Stimulated activated CD8-positive, alpha-beta memory T cell treated with anti-CD3 and anti-CD28 coated beads, Interleukin-12 subunit alpha, Interleukin-12 subunit beta, amount 100 ng/mL, for 4 hours (primary cell): ENCODE results near the gene CLBA1.
"Not testable (repeated sequence)": the region's sequence is repeated elsewhere in the genome, so short reads cannot be mapped to it uniquely, and the experiment has no call there.

Experiments used
- DNase-seq: peaks from one replicate; pipeline ENCODE4 v3.0.0-alpha.2; 2020; ENCODE audit warnings: low read depth

CLBA1 gene

GRCh38 chr14:105023791-105024480 lies 38.3 kb downstream of the CLBA1 start:
- no peak for DNase-seq

- no peak for DNase-seq
Measured at GRCh38 chr14:105025429-105025828, 39.8 kb downstream of the CLBA1 start.

DNA sequence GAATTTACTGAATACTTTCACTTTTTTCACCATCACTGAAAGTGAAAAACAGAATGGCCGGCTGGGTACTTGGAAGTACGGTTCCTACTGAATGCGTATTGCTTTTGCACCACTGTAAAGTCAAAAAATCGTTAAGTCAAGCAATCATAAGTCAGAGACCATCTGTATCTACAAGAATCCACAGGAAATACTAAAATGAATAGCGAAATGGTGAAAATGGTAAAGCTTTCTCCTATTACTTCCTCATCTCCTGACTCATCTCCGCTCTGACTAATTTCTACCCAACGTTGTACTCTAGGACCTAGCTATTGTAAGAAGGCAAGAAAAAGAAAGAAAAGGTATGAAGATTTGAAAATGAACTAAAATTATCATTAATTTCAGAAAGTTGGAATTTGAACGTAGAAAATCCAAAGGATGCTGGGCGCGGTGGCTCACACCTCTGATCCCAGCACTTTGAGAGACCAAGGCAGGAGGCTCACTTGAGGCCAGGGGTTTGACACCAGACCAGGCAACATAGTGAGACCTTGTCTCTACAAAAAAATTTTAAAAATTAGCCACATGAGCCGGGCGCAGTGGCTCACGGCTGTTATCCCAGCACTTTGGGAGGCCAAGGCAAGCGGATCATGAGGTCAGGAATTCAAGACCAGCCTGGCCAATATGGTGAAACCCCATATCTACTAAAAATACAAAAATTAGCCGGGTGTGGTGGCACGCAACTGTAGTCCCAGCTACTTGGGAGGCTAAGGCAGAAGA lies 40.6 kb downstream of the CLBA1 start:
- DNase-seq = no peak

DNA sequence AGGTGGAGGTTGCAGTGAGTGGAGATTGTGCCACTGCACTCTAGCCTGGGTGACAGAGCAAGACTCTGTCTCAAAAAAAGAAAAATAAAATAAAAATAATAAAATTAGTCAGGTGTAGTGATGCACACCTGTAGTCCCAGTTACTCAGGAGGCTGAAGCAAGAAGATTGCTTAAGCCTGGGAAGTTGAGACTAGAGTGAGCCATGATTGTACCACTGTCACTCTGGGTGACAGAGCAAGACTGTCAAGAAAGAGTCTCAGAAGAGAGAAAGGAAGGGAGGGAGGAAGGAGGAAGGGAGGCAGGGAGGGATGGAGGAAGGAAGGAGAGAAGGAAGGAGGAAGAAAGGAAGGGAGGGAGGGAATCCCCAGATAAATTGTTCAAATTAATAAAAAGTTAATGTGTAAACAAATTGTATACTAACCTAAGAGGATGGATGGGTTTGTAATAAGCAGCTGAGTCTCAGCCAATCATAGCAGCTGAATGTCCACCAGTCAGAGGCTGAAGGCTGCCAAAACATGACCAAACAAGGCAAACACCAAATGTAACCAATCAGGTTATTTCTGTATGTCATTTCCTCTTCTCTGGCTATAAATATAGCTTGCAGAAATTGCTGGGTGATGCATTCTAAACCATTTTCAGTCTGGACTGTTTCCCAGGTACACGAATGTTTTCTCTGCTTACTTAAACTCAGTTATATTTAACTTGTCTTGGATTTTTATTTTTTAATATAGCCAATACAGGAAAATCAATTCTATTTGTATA lies 41.4 kb downstream of the CLBA1 start:
- no peak for DNase-seq

- DNase-seq = not testable (repeated sequence)
Measured at GRCh38 chr14:105027718-105028117, 42.1 kb downstream of the CLBA1 start.

DNA sequence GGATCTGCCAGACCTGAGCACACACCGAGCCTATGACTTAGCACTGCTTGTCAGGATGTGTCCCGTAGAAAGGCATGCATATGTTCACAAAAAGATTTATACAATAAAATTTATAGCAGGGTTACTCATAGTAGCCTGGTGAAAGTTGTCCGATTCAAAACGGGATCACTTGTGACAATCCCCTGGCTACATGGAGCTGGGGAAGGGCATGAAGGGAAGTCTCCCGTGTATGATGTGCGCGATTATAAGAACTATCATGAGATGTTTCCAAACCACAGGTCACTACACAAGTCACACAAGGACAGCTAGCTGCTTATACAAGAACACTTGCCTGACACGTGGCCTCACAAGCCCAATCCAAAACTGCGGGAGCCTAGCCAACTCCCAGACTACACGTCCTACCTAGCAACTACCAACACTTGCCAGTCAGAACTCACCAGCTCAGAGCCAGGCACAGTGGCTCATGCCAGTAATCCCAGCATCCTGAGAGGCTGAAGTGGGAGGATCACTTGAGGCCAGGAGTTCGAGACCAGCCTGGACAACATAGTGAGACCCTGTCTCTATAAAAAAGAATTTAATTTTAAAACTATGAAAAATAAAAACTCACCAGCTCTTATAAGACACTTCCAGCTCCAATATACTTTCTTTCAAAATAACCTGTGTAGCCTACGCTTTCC lies 42.8 kb downstream of the CLBA1 start:
- DNase-seq = no peak

DNA sequence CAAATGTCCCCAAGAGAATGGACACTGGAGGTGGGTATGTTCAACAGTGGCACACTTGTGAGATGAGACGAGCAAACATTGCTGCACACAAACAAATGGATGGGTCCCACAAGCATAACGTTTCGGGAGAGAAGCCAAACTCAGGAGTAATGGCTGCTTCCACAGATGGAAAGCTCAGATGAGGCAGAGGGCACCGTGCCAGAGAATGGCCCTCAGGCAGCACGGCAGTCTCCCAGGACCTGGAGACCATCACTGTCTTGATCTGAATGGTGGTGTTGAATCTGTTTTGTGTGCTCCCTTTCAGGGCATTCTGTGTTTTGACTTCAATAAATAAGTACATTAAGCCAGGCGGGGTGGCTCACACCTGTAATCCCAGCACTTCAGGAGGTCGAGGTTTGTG lies 43.8 kb downstream of the CLBA1 start:
- DNase-seq = no peak

DNA sequence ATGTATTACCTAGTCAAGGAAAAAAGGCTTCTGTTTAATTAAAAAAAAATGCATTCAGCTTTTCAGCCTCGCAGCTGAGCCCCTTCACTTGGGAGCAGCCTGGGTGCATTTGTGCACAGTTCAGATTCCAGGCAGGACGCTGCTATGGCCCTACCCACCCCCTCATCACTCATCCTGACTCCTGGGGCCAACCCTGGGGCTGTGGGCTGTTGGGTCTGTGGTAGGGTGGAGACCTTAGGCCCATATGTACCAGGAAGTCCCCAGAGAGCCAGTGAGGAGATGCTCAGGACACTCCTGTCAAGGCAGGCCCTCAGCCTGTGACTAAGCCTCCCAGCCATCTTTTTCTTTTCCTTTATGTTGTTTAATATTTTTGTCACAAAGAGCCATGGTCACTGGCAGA lies 44.6 kb downstream of the CLBA1 start:
- DNase-seq = no peak

DNA sequence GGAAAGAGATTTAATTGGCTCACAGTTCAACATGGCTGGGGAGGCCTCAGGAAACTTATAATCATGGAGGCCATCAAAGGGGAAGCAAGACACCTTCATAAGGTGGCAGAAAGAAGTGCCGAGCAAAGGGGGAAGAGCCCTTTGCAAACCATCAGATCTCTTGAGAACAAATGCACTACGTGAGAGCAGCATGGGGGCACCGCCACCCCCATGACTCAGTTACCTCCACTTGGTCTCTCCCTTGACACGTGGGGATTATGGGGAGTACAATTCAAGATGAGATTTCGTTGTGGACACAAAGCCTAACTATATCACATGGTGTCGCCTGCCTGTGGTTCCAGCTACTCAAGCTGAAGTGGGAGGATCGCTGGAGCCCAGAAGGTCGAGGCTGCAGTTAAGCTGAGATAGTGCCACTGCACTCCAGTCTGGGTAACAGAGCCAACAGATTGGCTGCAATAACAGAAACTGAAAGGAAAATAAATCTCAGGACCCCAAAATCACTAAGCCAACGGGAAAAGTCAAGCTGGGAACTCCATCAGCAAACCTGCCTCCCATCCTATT lies 45.3 kb downstream of the CLBA1 start:
- no peak for DNase-seq

GRCh38 chr14:105032451-105032901 lies 46.9 kb downstream of the CLBA1 start:
- DNase-seq = not testable (repeated sequence)

GRCh38 chr14:105033412-105033900 lies 47.9 kb downstream of the CLBA1 start:
- not testable (repeated sequence) for DNase-seq

- no peak for DNase-seq
Measured at GRCh38 chr14:105034315-105035039, 48.9 kb downstream of the CLBA1 start.

GRCh38 chr14:105035616-105036015 lies 50.0 kb downstream of the CLBA1 start:
- DNase-seq = not testable (repeated sequence)

DNA sequence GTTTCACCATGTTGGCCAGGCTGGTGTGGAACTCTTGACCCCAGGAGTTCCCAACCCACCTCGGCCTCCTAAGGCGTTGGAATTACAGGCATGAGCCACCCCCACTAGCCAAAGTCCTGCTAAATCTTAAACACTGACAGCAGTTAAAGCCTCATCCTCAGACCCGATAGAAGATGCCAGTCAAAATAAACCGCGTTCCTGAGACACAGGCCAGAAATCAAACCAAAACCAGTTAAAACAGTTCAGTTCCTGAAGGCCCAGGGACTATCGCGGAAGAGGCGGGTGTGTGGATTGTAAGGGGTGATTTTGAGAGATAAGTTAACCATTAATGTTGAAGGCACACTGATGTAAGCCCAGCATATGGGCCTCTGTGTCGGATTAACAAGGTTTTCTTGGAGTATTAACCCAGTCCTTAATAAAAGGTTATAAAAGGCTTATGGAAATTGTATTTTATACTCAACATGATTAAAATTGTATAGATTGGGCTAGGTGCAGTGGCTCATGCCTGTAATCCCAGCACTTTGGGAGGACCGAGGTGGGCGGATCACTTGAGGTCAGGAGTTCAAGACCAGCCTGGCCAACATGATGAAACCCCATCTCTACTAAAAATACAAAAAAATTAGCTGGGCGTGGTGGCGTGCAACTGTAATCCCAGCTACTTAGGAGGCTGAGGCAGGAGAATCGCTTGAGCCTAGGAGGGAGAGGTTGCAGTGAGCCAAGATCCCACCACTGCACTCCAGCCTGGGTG lies 54.0 kb downstream of the CLBA1 start:
- DNase-seq = no peak

DNA sequence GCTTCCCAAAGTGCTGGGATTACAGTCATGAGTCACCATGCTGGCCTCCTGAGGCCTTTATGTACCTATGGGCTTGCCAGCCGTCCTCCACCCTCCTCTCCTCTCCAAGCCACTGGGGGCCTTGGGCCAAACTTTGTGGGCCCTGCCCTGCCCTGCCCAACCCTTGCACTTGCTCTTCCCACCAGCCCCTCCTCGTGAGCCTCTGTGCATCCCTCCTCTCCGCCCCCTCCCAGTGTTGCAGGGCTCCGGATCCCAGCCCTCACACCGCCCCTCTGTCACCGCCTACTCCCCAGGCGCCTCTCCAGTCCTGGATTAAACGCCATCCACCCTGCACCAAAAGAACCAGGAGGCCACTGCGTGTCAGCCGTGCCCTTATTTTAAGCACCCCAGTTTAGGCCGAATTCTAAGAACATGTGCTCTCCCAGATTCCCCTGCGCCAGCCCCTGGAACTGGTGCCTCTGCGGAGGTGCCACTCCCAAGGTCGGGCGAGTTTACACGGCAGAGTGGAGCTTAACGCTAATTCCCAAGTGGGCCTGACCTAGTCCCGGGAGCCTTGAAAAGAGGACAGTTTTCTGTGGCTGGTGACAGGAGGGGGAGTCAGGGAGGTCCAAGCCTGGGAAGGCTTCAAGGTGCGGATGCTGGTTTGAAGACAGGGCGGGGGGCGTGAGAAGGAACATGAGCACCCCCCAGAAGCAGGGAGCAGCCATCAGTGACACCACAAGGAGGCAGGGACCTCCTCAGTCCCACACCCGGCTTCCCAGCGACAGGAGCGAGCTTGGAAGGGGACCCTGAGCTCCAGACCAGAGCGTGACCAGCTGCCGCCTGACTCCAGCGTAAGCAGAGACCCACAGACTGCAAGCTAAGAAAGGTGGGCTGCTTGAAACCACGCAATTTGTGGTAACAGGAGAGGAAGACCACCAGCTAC lies 56.5 kb downstream of the CLBA1 start:
- no peak for DNase-seq

GRCh38 chr14:105042813-105043212 lies 57.2 kb downstream of the CLBA1 start:
- DNase-seq = no peak

GRCh38 chr14:105043641-105044040 lies 58.1 kb downstream of the CLBA1 start:
- DNase-seq = no peak
